IPS-20b (cell line): Measurements from ENCODE around the gene MAN2B2.

Source experiments
- H3K27ac ChIP-seq: one replicate; pipeline ENCODE4 v1.5.1; 2013; ENCODE audit warnings: low read length
- H3K27me3 ChIP-seq: 2 replicates; pipeline ENCODE4 v1.6.1; 2013; ENCODE audit warnings: mild to moderate bottlenecking, low read length, inconsistent platforms; ENCODE audit not compliant: insufficient read depth
- H3K36me3 ChIP-seq: 2 replicates; pipeline ENCODE4 v1.6.1; 2013; ENCODE audit warnings: low read depth, mild to moderate bottlenecking, inconsistent platforms, low read length, moderate library complexity; ENCODE audit not compliant: insufficient read depth
- H3K4me1 ChIP-seq: 2 replicates; pipeline ENCODE4 v1.6.1; 2013; ENCODE audit warnings: mild to moderate bottlenecking, control low read depth, inconsistent platforms, low read length, moderate library complexity; ENCODE audit not compliant: insufficient read depth
- H3K4me3 ChIP-seq: 2 replicates; pipeline ENCODE4 v1.5.1; 2013; ENCODE audit warnings: mild to moderate bottlenecking, low read length, inconsistent platforms
- H3K9ac ChIP-seq: 2 replicates; pipeline ENCODE4 v1.6.1; 2013; ENCODE audit warnings: low read depth, mild to moderate bottlenecking, inconsistent platforms, low read length, moderate library complexity
- H3K9me3 ChIP-seq: 2 replicates; pipeline ENCODE4 v1.6.1; 2013; ENCODE audit warnings: mild to moderate bottlenecking, low read depth, low read length, inconsistent platforms; ENCODE audit not compliant: insufficient read depth

The MAN2B2 gene

GRCh38 chr4:6584865-6585264 is 9.9 kb downstream of the MAN2B2 start:
- no peaks in the 10 kb centered on the region for H3K4me1 ChIP-seq
- no peak overlapping the region for H3K4me3 ChIP-seq
- H3K9ac ChIP-seq, result no peak overlapping the region
- H3K9me3 ChIP-seq, result peaks cover 7% of the 10 kb centered on the region; the same call in 1 of the 2 replicates
- H3K27ac ChIP-seq, result no peak overlapping the region
- no peaks in the 10 kb centered on the region for H3K36me3 ChIP-seq
- H3K27me3 ChIP-seq, result no peaks in the 10 kb centered on the region

DNA sequence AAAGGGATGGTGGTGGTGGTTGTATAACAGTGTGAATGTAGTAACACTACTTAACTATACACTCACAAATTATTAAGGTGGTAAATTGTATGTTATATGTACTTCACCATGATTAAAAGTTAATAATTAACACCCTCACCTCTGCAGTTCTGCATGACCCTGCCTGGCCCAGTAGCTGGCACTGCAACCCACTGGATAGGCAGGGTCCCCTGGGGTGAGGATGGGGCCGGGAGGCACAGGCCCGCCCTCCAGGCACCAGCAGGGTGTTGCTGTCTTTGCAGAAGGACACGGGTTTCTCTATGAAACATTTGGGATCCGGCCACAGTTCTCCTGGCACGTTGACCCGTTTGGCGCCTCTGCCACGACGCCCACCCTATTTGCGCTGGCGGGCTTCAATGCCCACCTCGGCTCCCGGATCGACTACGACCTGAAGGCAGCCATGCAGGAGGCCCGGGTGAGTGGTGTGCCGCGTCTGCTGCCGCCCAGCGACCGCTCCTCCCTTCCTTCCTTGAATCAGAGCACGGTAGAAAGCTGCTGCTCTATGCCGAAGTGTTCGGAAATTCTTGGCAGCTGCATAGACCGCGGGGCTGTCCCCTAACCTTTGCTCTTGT is 11.8 kb downstream of the MAN2B2 start:
- Histone ChIP-seq H3K9ac (no peak overlapping the region), H3K9me3 (peaks cover 7% of the 10 kb centered on the region; the same call in 1 of the 2 replicates), H3K36me3 (no peaks in the 10 kb centered on the region), H3K4me1 (no peaks in the 10 kb centered on the region), H3K27me3 (no peaks in the 10 kb centered on the region), H3K27ac (no peak overlapping the region), H3K4me3 (no peak overlapping the region)

DNA sequence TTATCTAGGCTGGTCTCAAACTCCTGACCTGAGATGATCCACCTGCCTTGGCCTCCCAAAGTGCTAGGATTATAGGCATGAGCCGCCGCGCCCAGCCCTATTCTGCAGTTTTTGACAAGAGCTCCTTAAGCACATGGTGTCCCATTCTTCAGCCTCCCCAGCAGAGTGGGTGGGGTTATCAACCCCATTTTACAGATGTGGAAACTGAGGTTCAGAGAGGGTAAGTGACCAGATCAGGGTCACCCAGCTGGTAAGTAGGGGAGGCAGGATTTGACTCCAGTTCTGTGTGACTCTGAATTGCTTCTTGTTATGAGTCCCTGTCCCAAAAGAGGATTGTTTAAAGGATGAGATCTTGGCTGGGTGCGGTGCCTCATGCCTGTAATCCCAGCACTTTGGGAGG is 14.5 kb downstream of the MAN2B2 start:
- Histone ChIP-seq H3K27me3 (no peaks in the 10 kb centered on the region), H3K9ac (no peak overlapping the region), H3K4me3 (no peak overlapping the region), H3K4me1 (no peaks in the 10 kb centered on the region), H3K27ac (no peak overlapping the region), H3K9me3 (no peaks in the 10 kb centered on the region), H3K36me3 (no peaks in the 10 kb centered on the region)

DNA sequence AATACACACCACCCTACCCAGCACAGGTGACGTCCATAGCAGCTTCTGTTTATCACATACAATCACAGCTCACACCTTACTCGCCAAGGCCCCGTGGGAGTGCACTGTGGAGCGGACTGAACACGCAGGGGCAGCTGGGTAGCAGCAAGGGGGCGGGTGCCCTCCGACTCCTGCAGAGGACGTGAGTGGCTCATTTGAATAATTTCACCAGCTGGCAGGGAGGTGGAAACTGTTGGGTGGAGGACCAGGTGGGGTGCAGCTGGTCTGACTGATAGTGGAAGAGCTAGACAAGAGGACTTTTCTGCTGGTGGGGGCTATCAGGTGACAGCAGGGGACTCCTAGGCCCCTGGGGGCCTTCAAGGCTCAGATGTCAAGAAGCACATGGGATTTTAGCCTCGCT is 16.3 kb downstream of the MAN2B2 start:
- no peak overlapping the region for H3K4me3 ChIP-seq
- no peak overlapping the region for H3K27ac ChIP-seq
- no peaks in the 10 kb centered on the region for H3K9me3 ChIP-seq

GRCh38 chr4:6591781-6592180 is 16.8 kb downstream of the MAN2B2 start:
- Histone ChIP-seq H3K4me3 (no peak overlapping the region), H3K9ac (no peak overlapping the region), H3K9me3 (no peaks in the 10 kb centered on the region), H3K4me1 (no peaks in the 10 kb centered on the region), H3K27ac (no peak overlapping the region), H3K27me3 (no peaks in the 10 kb centered on the region), H3K36me3 (no peaks in the 10 kb centered on the region)

More for the DNA sequence above, 16.3 kb downstream of the MAN2B2 start:
- Histone ChIP-seq H3K9ac (no peak overlapping the region), H3K27me3 (no peaks in the 10 kb centered on the region), H3K36me3 (no peaks in the 10 kb centered on the region), H3K4me1 (no peaks in the 10 kb centered on the region)

GRCh38 chr4:6592804-6593563 is 18.0 kb downstream of the MAN2B2 start:
- H3K27ac ChIP-seq, result no peak overlapping the region
- no peaks in the 10 kb centered on the region for H3K36me3 ChIP-seq
- no peak overlapping the region for H3K9ac ChIP-seq
- H3K4me1 ChIP-seq, result no peaks in the 10 kb centered on the region
- no peaks in the 10 kb centered on the region for H3K9me3 ChIP-seq
- no peak overlapping the region for H3K4me3 ChIP-seq
- H3K27me3 ChIP-seq, result no peaks in the 10 kb centered on the region

DNA sequence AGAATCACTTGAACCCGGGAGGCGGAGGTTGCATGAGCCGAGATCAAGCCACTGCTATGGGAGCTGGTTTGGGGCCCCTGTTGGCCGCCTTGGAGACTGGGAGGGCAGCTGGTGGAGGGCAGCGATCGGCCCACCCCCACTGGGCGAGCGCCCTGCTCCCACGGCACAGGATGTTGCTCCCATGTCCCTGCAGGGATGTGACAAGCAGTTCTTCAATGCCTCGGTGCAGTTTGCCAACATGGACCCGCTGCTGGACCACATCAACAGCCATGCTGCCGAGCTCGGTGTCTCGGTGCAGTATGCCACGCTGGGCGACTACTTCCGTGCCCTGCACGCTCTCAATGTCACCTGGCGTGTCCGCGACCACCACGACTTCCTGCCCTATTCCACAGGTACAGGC is 19.4 kb downstream of the MAN2B2 start:
- H3K27ac ChIP-seq, result no peak overlapping the region
- H3K27me3 ChIP-seq, result no peaks in the 10 kb centered on the region
- no peak overlapping the region for H3K9ac ChIP-seq
- no peak overlapping the region for H3K4me3 ChIP-seq
- no peaks in the 10 kb centered on the region for H3K9me3 ChIP-seq
- H3K4me1 ChIP-seq, result no peaks in the 10 kb centered on the region
- H3K36me3 ChIP-seq, result no peaks in the 10 kb centered on the region

DNA sequence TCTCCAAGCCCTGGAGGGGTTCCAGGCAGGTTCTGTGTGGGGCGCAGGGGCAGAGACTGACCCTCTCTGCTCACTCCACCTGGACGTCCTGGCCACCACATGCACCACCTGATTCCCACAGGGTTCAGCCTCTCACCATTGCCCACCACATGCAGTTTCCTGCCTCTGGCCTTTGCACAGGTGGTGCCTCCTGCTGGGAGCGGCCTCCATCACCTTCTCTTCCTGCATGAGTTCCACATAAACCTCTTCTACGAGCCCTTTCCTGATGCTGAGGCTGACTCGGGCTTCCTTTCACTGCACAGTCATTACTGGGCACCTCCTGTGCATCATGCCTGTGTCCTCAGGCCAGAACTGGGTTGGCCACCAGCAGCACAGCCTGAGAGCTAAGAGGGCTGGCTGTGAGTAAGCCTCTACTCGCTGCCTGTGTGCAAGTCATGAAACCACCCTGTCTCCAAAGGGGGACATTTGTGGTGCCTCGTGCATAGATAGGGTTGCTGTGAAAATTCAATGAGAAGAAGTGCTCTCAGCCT is 19.9 kb downstream of the MAN2B2 start:
- Histone ChIP-seq H3K9ac (no peak overlapping the region), H3K9me3 (no peaks in the 10 kb centered on the region), H3K4me3 (no peak overlapping the region), H3K27me3 (no peaks in the 10 kb centered on the region), H3K27ac (no peak overlapping the region), H3K36me3 (no peaks in the 10 kb centered on the region), H3K4me1 (no peaks in the 10 kb centered on the region)

DNA sequence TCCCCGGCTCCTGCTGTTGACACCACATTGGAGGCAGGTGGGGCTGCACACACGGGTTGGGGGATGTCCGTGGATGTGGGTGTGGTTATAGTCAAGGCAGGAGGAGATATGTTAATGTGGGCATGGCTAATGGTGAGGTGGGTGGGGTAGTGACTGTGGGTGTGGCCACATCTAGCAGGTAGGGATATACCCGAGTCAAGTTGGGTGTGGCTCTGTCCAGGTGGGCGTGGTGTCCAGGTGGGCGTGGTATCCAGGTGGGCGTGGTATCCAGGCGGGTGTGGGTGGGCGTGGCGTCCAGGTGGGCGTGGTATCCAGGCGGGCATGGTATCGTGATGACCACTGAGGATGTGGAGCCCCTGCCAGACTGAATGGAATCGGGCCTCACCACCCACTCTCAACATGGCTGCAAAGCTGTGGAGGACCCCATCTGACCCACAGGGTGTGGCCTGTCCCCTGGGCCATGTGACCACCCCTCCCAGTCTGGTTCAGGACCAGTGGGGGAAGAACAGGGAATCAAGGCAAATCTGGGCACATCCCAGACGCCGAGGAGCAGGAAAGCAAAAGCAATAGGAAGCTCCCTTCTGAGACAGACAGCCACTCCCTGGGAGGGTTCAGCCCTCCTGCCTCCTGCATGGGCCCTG is 21.0 kb downstream of the MAN2B2 start:
- Histone ChIP-seq H3K27me3 (no peaks in the 10 kb centered on the region), H3K4me1 (no peaks in the 10 kb centered on the region), H3K9me3 (no peaks in the 10 kb centered on the region), H3K9ac (no peak overlapping the region), H3K36me3 (no peaks in the 10 kb centered on the region), H3K27ac (no peak overlapping the region), H3K4me3 (no peak overlapping the region)

- Histone ChIP-seq H3K36me3 (no peaks in the 10 kb centered on the region), H3K27ac (no peak overlapping the region)
Observed at GRCh38 chr4:6596948-6597347, 22.0 kb downstream of the MAN2B2 start.

GRCh38 chr4:6598127-6598526 is 23.1 kb downstream of the MAN2B2 start:
- Histone ChIP-seq H3K9ac (no peak overlapping the region), H3K27ac (no peak overlapping the region)

More at GRCh38 chr4:6596948-6597347, 22.0 kb downstream of the MAN2B2 start:
- Histone ChIP-seq H3K4me1 (no peaks in the 10 kb centered on the region), H3K9ac (no peak overlapping the region), H3K4me3 (no peak overlapping the region), H3K27me3 (no peaks in the 10 kb centered on the region), H3K9me3 (no peaks in the 10 kb centered on the region)

DNA sequence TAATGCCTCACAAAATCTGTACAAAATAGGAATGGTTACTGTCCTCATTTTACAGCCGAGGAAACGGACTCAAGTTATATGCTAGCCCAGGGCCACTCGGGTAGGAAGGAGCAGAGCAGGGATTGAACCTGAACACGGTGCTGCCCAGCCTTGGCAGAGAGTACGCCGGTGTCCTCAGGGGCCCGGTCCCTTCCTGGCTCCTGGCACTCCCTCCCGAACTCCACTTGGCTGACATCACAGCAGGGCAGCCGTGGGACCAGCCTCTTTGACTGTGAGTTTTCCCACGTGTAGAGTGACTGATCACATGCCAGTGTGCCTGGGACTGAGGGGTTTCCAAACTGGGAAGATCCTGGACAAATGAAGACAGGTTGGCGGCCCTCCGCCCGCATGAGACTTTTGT is 23.7 kb downstream of the MAN2B2 start:
- no peaks in the 10 kb centered on the region for H3K36me3 ChIP-seq
- H3K9me3 ChIP-seq, result no peaks in the 10 kb centered on the region
- H3K9ac ChIP-seq, result no peak overlapping the region
- no peak overlapping the region for H3K4me3 ChIP-seq
- H3K4me1 ChIP-seq, result no peaks in the 10 kb centered on the region
- no peaks in the 10 kb centered on the region for H3K27me3 ChIP-seq
- no peak overlapping the region for H3K27ac ChIP-seq

More at GRCh38 chr4:6598127-6598526, 23.1 kb downstream of the MAN2B2 start:
- H3K36me3 ChIP-seq, result no peaks in the 10 kb centered on the region
- no peaks in the 10 kb centered on the region for H3K27me3 ChIP-seq
- H3K9me3 ChIP-seq, result no peaks in the 10 kb centered on the region
- no peaks in the 10 kb centered on the region for H3K4me1 ChIP-seq
- H3K4me3 ChIP-seq, result no peak overlapping the region
